Liver (tissue), 9 donors: ENCODE measurements around the gene ZNF280D. TPM values are rescaled to one million over a fixed set of nuclear protein-coding genes. Genes with fewer than 3 reads are reported as not detected.

Source experiments
- DNase-seq: peaks from one replicate; pipeline ENCODE4 v3.0.0-alpha.2; 2017; ENCODE audit warnings: low spot score
- H3K27ac ChIP-seq, 2 donors: one replicate each; pipeline ENCODE4 v1.7.0; 2013; ENCODE audit warnings: inconsistent platforms in 2 of 2, low read length in 2 of 2, control low read depth in 1 of 2, low read depth in 1 of 2, mild to moderate bottlenecking in 1 of 2
- H3K27me3 ChIP-seq, 4 donors: one replicate each; pipeline versions ENCODE4 v1.6.1 to v1.7.0; 2013; ENCODE audit warnings: low read length in 3 of 4, inconsistent platforms in 1 of 4, mild to moderate bottlenecking in 1 of 4, moderate library complexity in 1 of 4; ENCODE audit not compliant: control insufficient read depth in 4 of 4, insufficient read depth in 4 of 4
- H3K36me3 ChIP-seq, 4 donors: one replicate each; pipeline versions ENCODE4 v1.6.1 to v1.7.0; 2013; ENCODE audit warnings: low read length in 3 of 4, mild to moderate bottlenecking in 3 of 4, low read depth in 1 of 4, moderate library complexity in 1 of 4; ENCODE audit not compliant: control insufficient read depth in 4 of 4, insufficient read depth in 3 of 4
- H3K4me1 ChIP-seq, 4 donors: one replicate each; pipeline versions ENCODE4 v1.6.1 to v1.7.0; 2013; ENCODE audit warnings: low read length in 3 of 4, mild to moderate bottlenecking in 3 of 4, moderate library complexity in 1 of 4; ENCODE audit not compliant: control insufficient read depth in 4 of 4, insufficient read depth in 4 of 4
- H3K4me3 ChIP-seq, 3 donors: one replicate each; pipeline versions ENCODE4 v1.6.1 to v1.7.0; 2013; ENCODE audit warnings: low read length in 3 of 3, control low read depth in 1 of 3, low read depth in 1 of 3, mild to moderate bottlenecking in 1 of 3
- H3K9ac ChIP-seq, 2 donors: one replicate each; pipeline ENCODE4 v1.7.0; 2013; ENCODE audit warnings: low read length in 2 of 2, mild to moderate bottlenecking in 2 of 2, moderate library complexity in 2 of 2, control low read depth in 1 of 2, low read depth in 1 of 2
- H3K9me3 ChIP-seq, 4 donors: one replicate each; pipeline versions ENCODE4 v1.6.1 to v1.7.0; 2013; ENCODE audit warnings: low read length in 3 of 4; ENCODE audit not compliant: control insufficient read depth in 4 of 4
- CTCF ChIP-seq: fragments of 150-350 bp; IDR thresholded peaks from 2 replicates; pipeline ENCODE4 v1.5.1; 2017; ENCODE audit warnings: improper control_type of control experiment, low read depth, low read length; ENCODE audit not compliant: missing input control
- EGR1 ChIP-seq, 2 donors: IDR thresholded peaks; 2 replicates each; pipeline ENCODE4 v1.6.1; 2016 to 2018; ENCODE audit warnings: antibody characterized with exemption in 2 of 2, low read depth in 2 of 2
- FOXA1 ChIP-seq: IDR thresholded peaks from 2 replicates; pipeline ENCODE4 v1.6.1; 2016; ENCODE audit warnings: antibody characterized with exemption
- FOXA2 ChIP-seq: IDR thresholded peaks from 2 replicates; pipeline ENCODE4 v1.6.1; 2016; ENCODE audit warnings: antibody characterized with exemption
- GABPA ChIP-seq, 2 donors: IDR thresholded peaks in 1 of 2; conservative IDR thresholded peaks in 1 of 2; 2 replicates each; pipeline ENCODE4 v1.6.1; 2016; ENCODE audit warnings: antibody characterized with exemption in 2 of 2, mild to moderate bottlenecking in 1 of 2, moderate library complexity in 1 of 2
- HNF4A ChIP-seq, 2 donors: conservative IDR thresholded peaks; 2 replicates each; pipeline ENCODE4 v1.6.1; 2016; ENCODE audit warnings: antibody characterized with exemption in 2 of 2, mild to moderate bottlenecking in 2 of 2
- HNF4G ChIP-seq: IDR thresholded peaks from 2 replicates; pipeline ENCODE4 v1.6.1; 2016; ENCODE audit warnings: antibody characterized with exemption
- JUND ChIP-seq, 2 donors: IDR thresholded peaks; 2 replicates each; pipeline ENCODE4 v1.6.1; 2016; ENCODE audit warnings: antibody characterized with exemption in 2 of 2
- MAX ChIP-seq: IDR thresholded peaks from 2 replicates; pipeline ENCODE4 v1.6.1; 2016; ENCODE audit warnings: antibody characterized with exemption
- NR2F2 ChIP-seq: IDR thresholded peaks from 2 replicates; pipeline ENCODE4 v1.6.1; 2016; ENCODE audit warnings: antibody characterized with exemption
- RAD21 ChIP-seq, 2 donors: IDR thresholded peaks; 2 replicates each; pipeline ENCODE4 v1.6.1; 2016; ENCODE audit warnings: antibody characterized with exemption in 2 of 2, mild to moderate bottlenecking in 2 of 2
- RXRA ChIP-seq, 2 donors: IDR thresholded peaks; 2 replicates each; pipeline ENCODE4 v1.6.1; 2017 to 2018; ENCODE audit warnings: antibody characterized with exemption in 2 of 2, mild to moderate bottlenecking in 1 of 2
- SP1 ChIP-seq: IDR thresholded peaks from 2 replicates; pipeline ENCODE4 v1.6.1; 2018; ENCODE audit warnings: antibody characterized with exemption, mild to moderate bottlenecking
- TAF1 ChIP-seq: conservative IDR thresholded peaks from 2 replicates; pipeline ENCODE4 v1.6.1; 2016; ENCODE audit warnings: antibody characterized with exemption, mild to moderate bottlenecking
- YY1 ChIP-seq: IDR thresholded peaks from 2 replicates; pipeline ENCODE4 v1.6.1; 2016; ENCODE audit warnings: antibody characterized with exemption, mild to moderate bottlenecking
- ZBTB33 ChIP-seq: IDR thresholded peaks from 2 replicates; pipeline ENCODE4 v1.6.1; 2016; ENCODE audit warnings: antibody characterized with exemption
- WGBS: extraction: QIAGEN DNeasy Blood & Tissue Kit; methylation state at CpG from one replicate; pipeline ENCODE4 v1.1.7; 2013; 5-methylcytosine and 5-hydroxymethylcytosine counted together
- polyA plus RNA-seq, 2 donors: library from polyadenylated mRNA; stranded (reverse) in 1 of 2; unstranded in 1 of 2; fragments of 200-250 nt in 1 of 2; fragments of >200 nt in 1 of 2; fragmentation: Nextera tagmentation in 1 of 2; extraction: Ambion mirVana in 1 of 2; gene quantifications; one replicate each; pipeline versions ENCODE4 v1.2.1 to v1.2.3, GENCODE V29; 2013 to 2015
- total RNA-seq, 2 donors: library from RNA; depleted of rRNA; stranded (reverse); fragments of >200 nt; gene quantifications; one replicate each; pipeline ENCODE4 v1.2.3, GENCODE V29; 2014
- TF ChIP-seq, protein P1 (sequence below): IDR thresholded peaks from 2 replicates; pipeline ENCODE4 v1.6.1; 2016; ENCODE audit warnings: antibody characterized with exemption, mild to moderate bottlenecking
- TF ChIP-seq, protein P2 (sequence below): IDR thresholded peaks from 2 replicates; pipeline ENCODE4 v1.6.1; 2016; ENCODE audit warnings: antibody characterized with exemption
- donor health status: healthy.
- donor health status: healthy.
- donor health status: healthy.
- donor health status: healthy.
- donor health status: healthy.

Gene ZNF280D
- total and polyA plus RNA-seq, 4 donors: 5.2 to 32.6 (median 18.9) TPM

- H3K27ac ChIP-seq: peak overlapping the region; percentile 89 to 97
Observed at GRCh38 chr15:56731548-56731947, 1.8 kb downstream of the ZNF280D start.

DNA sequence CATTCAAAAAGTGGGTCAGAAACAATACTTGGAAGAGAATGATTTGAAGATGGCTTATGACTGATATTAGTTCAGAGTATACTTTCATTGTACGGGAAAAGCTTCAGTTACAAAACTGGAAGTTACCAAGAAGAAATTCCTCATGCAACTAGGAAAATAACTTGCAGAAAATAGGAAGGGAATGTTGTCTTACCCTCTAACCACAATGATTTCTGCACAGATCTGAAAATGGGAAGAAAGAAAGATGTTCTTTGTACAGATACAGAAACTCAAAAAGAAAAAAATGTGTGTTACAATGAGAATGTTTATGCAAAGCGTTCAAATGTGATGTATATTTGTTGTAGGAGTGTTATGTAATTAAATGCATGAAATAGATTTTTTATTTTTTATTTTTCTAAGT lies 3.7 kb downstream of the ZNF280D start:
- no peaks in the 10 kb centered on the region for H3K27me3 ChIP-seq
- peaks cover 9 to 37% (median 20%) of the 10 kb centered on the region in 4 donors for H3K4me1 ChIP-seq
- H3K4me3 ChIP-seq: no peak overlapping the region
- DNase-seq: no peak
- no peak for TF ChIP-seq YY1
- TF ChIP-seq RAD21 (IDR thresholded peaks at IDR 0.05): no peak
- no peak for TF ChIP-seq HNF4A (conservative IDR thresholded peaks at IDR 0.05)
- TF ChIP-seq, protein P1, sequence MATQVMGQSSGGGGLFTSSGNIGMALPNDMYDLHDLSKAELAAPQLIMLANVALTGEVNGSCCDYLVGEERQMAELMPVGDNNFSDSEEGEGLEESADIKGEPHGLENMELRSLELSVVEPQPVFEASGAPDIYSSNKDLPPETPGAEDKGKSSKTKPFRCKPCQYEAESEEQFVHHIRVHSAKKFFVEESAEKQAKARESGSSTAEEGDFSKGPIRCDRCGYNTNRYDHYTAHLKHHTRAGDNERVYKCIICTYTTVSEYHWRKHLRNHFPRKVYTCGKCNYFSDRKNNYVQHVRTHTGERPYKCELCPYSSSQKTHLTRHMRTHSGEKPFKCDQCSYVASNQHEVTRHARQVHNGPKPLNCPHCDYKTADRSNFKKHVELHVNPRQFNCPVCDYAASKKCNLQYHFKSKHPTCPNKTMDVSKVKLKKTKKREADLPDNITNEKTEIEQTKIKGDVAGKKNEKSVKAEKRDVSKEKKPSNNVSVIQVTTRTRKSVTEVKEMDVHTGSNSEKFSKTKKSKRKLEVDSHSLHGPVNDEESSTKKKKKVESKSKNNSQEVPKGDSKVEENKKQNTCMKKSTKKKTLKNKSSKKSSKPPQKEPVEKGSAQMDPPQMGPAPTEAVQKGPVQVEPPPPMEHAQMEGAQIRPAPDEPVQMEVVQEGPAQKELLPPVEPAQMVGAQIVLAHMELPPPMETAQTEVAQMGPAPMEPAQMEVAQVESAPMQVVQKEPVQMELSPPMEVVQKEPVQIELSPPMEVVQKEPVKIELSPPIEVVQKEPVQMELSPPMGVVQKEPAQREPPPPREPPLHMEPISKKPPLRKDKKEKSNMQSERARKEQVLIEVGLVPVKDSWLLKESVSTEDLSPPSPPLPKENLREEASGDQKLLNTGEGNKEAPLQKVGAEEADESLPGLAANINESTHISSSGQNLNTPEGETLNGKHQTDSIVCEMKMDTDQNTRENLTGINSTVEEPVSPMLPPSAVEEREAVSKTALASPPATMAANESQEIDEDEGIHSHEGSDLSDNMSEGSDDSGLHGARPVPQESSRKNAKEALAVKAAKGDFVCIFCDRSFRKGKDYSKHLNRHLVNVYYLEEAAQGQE: no peak
- TF ChIP-seq ZBTB33: no peak
- no peak for TF ChIP-seq EGR1 (IDR thresholded peaks at IDR 0.05; ENCODE audit: low read depth in 2 of 2)
- no peak for TF ChIP-seq FOXA2
- TF ChIP-seq RXRA (IDR thresholded peaks at IDR 0.05): no peak
- no peak for TF ChIP-seq NR2F2
- no peak for TF ChIP-seq SP1
- no peak for TF ChIP-seq JUND (IDR thresholded peaks at IDR 0.05)
- TF ChIP-seq MAX: no peak
- TF ChIP-seq CTCF: no peak
- TF ChIP-seq GABPA (IDR thresholded peaks at IDR 0.05 in 1 of 2, conservative IDR thresholded peaks at IDR 0.05 in 1 of 2): no peak
- H3K36me3 ChIP-seq: peaks cover 0 to 1% (median 0%) of the 10 kb centered on the region in 4 donors
- 80% methylated on average over 2 of the region's 2 CpGs for WGBS
- H3K9me3 ChIP-seq: no peaks in the 10 kb centered on the region
- H3K27ac ChIP-seq: no peak overlapping the region
- no peak overlapping the region for H3K9ac ChIP-seq

More at GRCh38 chr15:56731548-56731947, 1.8 kb downstream of the ZNF280D start:
- Histone ChIP-seq H3K4me1 (peaks cover 9 to 35% (median 20%) of the 10 kb centered on the region in 4 donors), H3K4me3 (peak overlapping the region in 2 of 3 donors; percentile 71 to 91), H3K9ac (peak overlapping the region in 1 of 2 donors; percentile 56), H3K27me3 (no peaks in the 10 kb centered on the region), H3K9me3 (no peaks in the 10 kb centered on the region), H3K36me3 (no peaks in the 10 kb centered on the region)
- TF ChIP-seq HNF4G (no peak), EGR1 (IDR thresholded peaks at IDR 0.05; ENCODE audit: low read depth in 2 of 2) (no peak), TAF1 (no peak), FOXA2 (no peak), FOXA1 (no peak), CTCF (no peak)
- TF ChIP-seq, protein P2, sequence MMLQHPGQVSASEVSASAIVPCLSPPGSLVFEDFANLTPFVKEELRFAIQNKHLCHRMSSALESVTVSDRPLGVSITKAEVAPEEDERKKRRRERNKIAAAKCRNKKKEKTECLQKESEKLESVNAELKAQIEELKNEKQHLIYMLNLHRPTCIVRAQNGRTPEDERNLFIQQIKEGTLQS: no peak
- 64% methylated on average over 8 of the region's 8 CpGs for WGBS
- no peak for DNase-seq
